HFFc6 (cell line): ENCODE data around the gene ITPR3. TPM values are rescaled to one million over a fixed set of nuclear protein-coding genes. Genes with fewer than 3 reads are reported as not detected.
"Not testable (repeated sequence)": the region's sequence is repeated elsewhere in the genome, so short reads cannot be mapped to it uniquely, and the experiment has no call there.

Experiments
- DNase-seq: peaks from one replicate; pipeline ENCODE4 v3.0.0-alpha.2; 2018
- H3K27ac Mint-ChIP-seq: 2 replicates; pipeline ENCODE4 v1.8.0; 2020; ENCODE audit warnings: mild to moderate bottlenecking, mixed read lengths
- H3K27me3 Mint-ChIP-seq: 2 replicates; pipeline ENCODE4 v1.8.0; 2021; ENCODE audit warnings: mild to moderate bottlenecking, moderate library complexity, mixed read lengths; ENCODE audit not compliant: insufficient read depth
- H3K36me3 Mint-ChIP-seq: 2 replicates; pipeline ENCODE4 v1.8.0; 2021; ENCODE audit warnings: low read depth, mixed read lengths
- H3K4me1 Mint-ChIP-seq: 2 replicates; pipeline ENCODE4 v1.8.0; 2020; ENCODE audit warnings: low read depth, mixed read lengths
- H3K4me3 Mint-ChIP-seq: 2 replicates; pipeline ENCODE4 v1.8.0; 2020; ENCODE audit warnings: mild to moderate bottlenecking, moderate library complexity, mixed read lengths
- H3K9me3 Mint-ChIP-seq: 2 replicates; pipeline ENCODE4 v1.8.0; 2020; ENCODE audit warnings: mild to moderate bottlenecking, mixed read lengths
- CTCF ChIP-seq: fragments of 200-600 bp; sonication (generic); IDR thresholded peaks from 2 replicates; pipeline ENCODE4 v1.5.0; 2021; ENCODE audit warnings: antibody characterized with exemption, mild to moderate bottlenecking
- total RNA-seq, 6 experiments: library from RNA; stranded (reverse); fragmentation: NEBNext Ultra II Directional; extraction: Animal tissue kit (Norgen Biotek cat#: 25700); gene quantifications; 2 replicates in 1 of 6; 3 replicates in 5 of 6; pipeline ENCODE4 v1.2.3, GENCODE V29; 2021

The ITPR3 gene
- total RNA-seq, 6 experiments from 2014 or later, result 20.2 to 30.3 (median 26.9) TPM

GRCh38 chr6:33630014-33630413 lies 8.9 kb downstream of the ITPR3 start:
- no peak for DNase-seq
- Mint-ChIP-seq H3K4me1 (peaks cover 39% of the 10 kb centered on the region), H3K9me3 (no peaks in the 10 kb centered on the region), H3K27ac (no peak overlapping the region), H3K4me3 (no peak overlapping the region), H3K36me3 (peaks cover 7% of the 10 kb centered on the region), H3K27me3 (no peaks in the 10 kb centered on the region; the same call in 1 of the 2 replicates)
- no peak for TF ChIP-seq CTCF

- H3K27ac Mint-ChIP-seq, DNase-seq, H3K36me3 Mint-ChIP-seq, H3K4me3 Mint-ChIP-seq, H3K27me3 Mint-ChIP-seq, H3K9me3 Mint-ChIP-seq: not testable (repeated sequence)
- peaks cover 48% of the 10 kb centered on the region for H3K4me1 Mint-ChIP-seq
Measured at GRCh38 chr6:33631521-33631920, 10.4 kb downstream of the ITPR3 start.

GRCh38 chr6:33631971-33632557 lies 10.9 kb downstream of the ITPR3 start:
- no peak for TF ChIP-seq CTCF
- no peak for DNase-seq
- no peak overlapping the region for H3K4me3 Mint-ChIP-seq
- H3K27me3 Mint-ChIP-seq, result no peaks in the 10 kb centered on the region; the same call in 1 of the 2 replicates
- H3K4me1 Mint-ChIP-seq, result peaks cover 49% of the 10 kb centered on the region
- H3K27ac Mint-ChIP-seq, result peak overlapping the region; percentile 72
- peaks cover 7% of the 10 kb centered on the region for H3K36me3 Mint-ChIP-seq
- no peaks in the 10 kb centered on the region for H3K9me3 Mint-ChIP-seq

GRCh38 chr6:33632558-33633039 lies 11.5 kb downstream of the ITPR3 start:
- H3K27me3 Mint-ChIP-seq, result no peaks in the 10 kb centered on the region; the same call in 1 of the 2 replicates
- peak overlapping the region; percentile 80 for H3K4me3 Mint-ChIP-seq
- TF ChIP-seq CTCF, result peak; percentile 89
- H3K4me1 Mint-ChIP-seq, result peaks cover 45% of the 10 kb centered on the region
- peaks cover 7% of the 10 kb centered on the region for H3K36me3 Mint-ChIP-seq
- H3K27ac Mint-ChIP-seq, result peak overlapping the region; percentile 72
- peak; percentile 37 for DNase-seq
- H3K9me3 Mint-ChIP-seq, result no peaks in the 10 kb centered on the region

GRCh38 chr6:33633084-33633461 lies 12.0 kb downstream of the ITPR3 start:
- H3K27ac Mint-ChIP-seq, result peak overlapping the region; percentile 72

More at GRCh38 chr6:33633084-33633461, 12.0 kb downstream of the ITPR3 start:
- Mint-ChIP-seq H3K36me3 (peaks cover 7% of the 10 kb centered on the region), H3K27me3 (no peaks in the 10 kb centered on the region; the same call in 1 of the 2 replicates), H3K4me1 (peaks cover 42% of the 10 kb centered on the region), H3K4me3 (peak overlapping the region; percentile 80), H3K9me3 (no peaks in the 10 kb centered on the region)
- DNase-seq, result no peak
- TF ChIP-seq CTCF, result no peak
